HepG2 (cell line): ENCODE results near the gene RSAD2.

Experiments used
- ATF7 ChIP-seq, 2 experiments: fragments of 450-650 bp in 1 of 2; sonication (generic) in 1 of 2; formaldehyde crosslinking in 1 of 2; IDR thresholded peaks; 2 replicates each; pipeline versions ENCODE4 v1.4.0 to v1.6.1; 2016 to 2020; ENCODE audit warnings: antibody characterized with exemption in 1 of 2, mild to moderate bottlenecking in 1 of 2, missing genetic modification reagents in 1 of 2
- MEIS1 ChIP-seq: sonication (generic); formaldehyde crosslinking; IDR thresholded peaks from 2 replicates; pipeline ENCODE4 v1.9.0; 2021; ENCODE audit warnings: mild to moderate bottlenecking, missing genetic modification reagents, moderate library complexity, borderline replicate concordance
- NBN ChIP-seq: fragments of 450-650 bp; conservative IDR thresholded peaks from 2 replicates; pipeline ENCODE4 v1.6.1; 2017
- ZNF274 ChIP-seq: sonication (generic); formaldehyde crosslinking; IDR thresholded peaks from 2 replicates; pipeline ENCODE4 v1.5.1; 2020; ENCODE audit warnings: mild to moderate bottlenecking, missing genetic modification reagents
- ZNF282 ChIP-seq: fragments of 450-650 bp; IDR thresholded peaks from 2 replicates; pipeline ENCODE4 v1.6.1; 2018; ENCODE audit not compliant: partially characterized antibody
- ZSCAN21 ChIP-seq: sonication (generic); formaldehyde crosslinking; IDR thresholded peaks from 2 replicates; pipeline ENCODE4 v1.8.0; 2022; ENCODE audit warnings: mild to moderate bottlenecking, missing genetic modification reagents, moderate library complexity, borderline replicate concordance

DNA sequence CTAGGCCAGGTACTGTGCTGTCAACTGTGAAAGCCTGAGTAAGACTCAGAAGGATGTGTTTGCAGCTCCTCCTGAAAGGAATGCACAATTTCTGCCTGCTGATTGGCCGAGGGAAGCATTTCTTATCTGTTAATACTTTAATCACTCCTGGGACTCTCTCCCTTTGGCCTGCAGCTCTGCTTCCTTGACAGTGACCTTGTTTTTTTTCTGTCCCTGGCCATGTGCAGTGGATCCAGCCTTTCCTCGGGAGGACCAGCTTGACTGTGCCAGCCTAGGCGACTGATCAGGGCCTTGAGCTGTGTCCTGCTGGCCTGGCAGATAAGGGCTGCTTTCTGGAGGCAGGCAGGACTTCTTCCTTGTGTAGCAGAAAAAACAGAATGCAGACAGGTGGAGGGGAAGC is 49.6 kb downstream of the RSAD2 start:
- TF ChIP-seq NBN (no peak), ZNF282 (no peak), ZNF274 (CRISPR knock-in tag) (no peak), ATF7 (IDR thresholded peaks at IDR 0.05) (no peak), ATF7 (CRISPR knock-in tag; IDR thresholded peaks at IDR 0.05) (no peak), ZSCAN21 (CRISPR knock-in tag) (no peak), MEIS1 (no peak)
